Erythroblast (primary cell): Measurements from ENCODE around the gene ABCA6.

Source experiments
- GATA1 ChIP-seq: IDR thresholded peaks from 2 replicates; pipeline ENCODE4 v1.6.1; 2011; ENCODE audit warnings: low read depth, mild to moderate bottlenecking, control low read depth, low read length, moderate library complexity
- POLR2A ChIP-seq: IDR thresholded peaks from 2 replicates; pipeline ENCODE4 v1.6.1; 2011; ENCODE audit warnings: mild to moderate bottlenecking, low read length

DNA sequence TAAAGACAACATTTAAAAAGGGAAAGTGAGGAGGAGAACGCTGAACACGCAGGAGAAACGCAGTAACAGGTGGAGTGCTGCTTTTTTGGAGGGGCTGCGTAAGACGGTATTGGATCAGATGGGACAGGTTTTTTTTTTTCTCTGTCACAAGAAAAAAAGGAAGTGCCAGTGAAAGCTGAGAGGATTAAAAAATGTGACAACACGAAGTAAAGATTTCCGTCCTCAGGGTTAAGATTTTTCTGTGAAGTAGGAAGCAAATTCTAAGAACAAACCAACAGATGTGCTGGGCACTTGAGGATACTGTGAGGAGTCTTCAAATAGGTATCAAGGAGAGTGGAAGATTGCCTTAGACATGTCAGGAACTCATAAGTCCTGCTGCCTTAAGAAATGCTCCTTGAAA lies 75.2 kb downstream of the ABCA6 start:
- no peak for TF ChIP-seq POLR2A
- no peak for TF ChIP-seq GATA1
